Hippocampal formation (tissue), 2 donors: ENCODE results near the gene SLC17A3.

ENCODE experiments used
- DNase-seq, 2 donors: peaks; one replicate each; lab custom pipeline; 2025; lab: John Stamatoyannopoulos, UW

The SLC17A3 gene

GRCh38 chr6:25874118-25874517, at the start of gene SLC17A3:
Gene SLC17A3, minus strand, starts transcription at chr6:25874243. Its CDS starts 5,856 bp downstream, at chr6:25868387.
- no peak for DNase-seq

- no peak for DNase-seq
Observed at GRCh38 chr6:25922301-25922700, 48.3 kb upstream of the SLC17A3 start.

GRCh38 chr6:25921525-25922203, 47.6 kb upstream of the SLC17A3 start:
- no peak for DNase-seq

GRCh38 chr6:25919657-25920056, 45.6 kb upstream of the SLC17A3 start:
- no peak for DNase-seq

GRCh38 chr6:25918083-25918683, 44.1 kb upstream of the SLC17A3 start:
- no peak for DNase-seq

- DNase-seq, result no peak
Observed at GRCh38 chr6:25916789-25917490, 42.9 kb upstream of the SLC17A3 start.

GRCh38 chr6:25916330-25916729, 42.3 kb upstream of the SLC17A3 start:
- DNase-seq, result no peak

GRCh38 chr6:25913741-25914140, 39.7 kb upstream of the SLC17A3 start:
- no peak for DNase-seq

- DNase-seq, result no peak
Observed at GRCh38 chr6:25911351-25911750, 37.3 kb upstream of the SLC17A3 start.

- no peak for DNase-seq
Observed at GRCh38 chr6:25907475-25908014, 33.5 kb upstream of the SLC17A3 start.

- no peak for DNase-seq
Observed at GRCh38 chr6:25903467-25904099, 29.5 kb upstream of the SLC17A3 start.

GRCh38 chr6:25902071-25902470, 28.0 kb upstream of the SLC17A3 start:
- DNase-seq, result no peak

GRCh38 chr6:25900843-25901242, 26.8 kb upstream of the SLC17A3 start:
- DNase-seq, result no peak

- DNase-seq, result no peak
Observed at GRCh38 chr6:25899580-25900408, 25.8 kb upstream of the SLC17A3 start.

GRCh38 chr6:25899123-25899522, 25.1 kb upstream of the SLC17A3 start:
- no peak for DNase-seq

GRCh38 chr6:25898289-25898977, 24.4 kb upstream of the SLC17A3 start:
- DNase-seq, result no peak

GRCh38 chr6:25896252-25896651, 22.2 kb upstream of the SLC17A3 start:
- no peak for DNase-seq

- DNase-seq, result no peak
Observed at GRCh38 chr6:25895771-25896170, 21.7 kb upstream of the SLC17A3 start.

- no peak for DNase-seq
Observed at GRCh38 chr6:25893778-25894177, 19.7 kb upstream of the SLC17A3 start.

GRCh38 chr6:25892877-25893276, 18.8 kb upstream of the SLC17A3 start:
- DNase-seq, result no peak
